ENCODE measurements around the gene SLC35F4.
"Not testable (repeated sequence)": the region's sequence is repeated elsewhere in the genome, so short reads cannot be mapped to it uniquely, and the experiment has no call there.

GRCh38 chr14:57752142-57752695 lies 113.7 kb downstream of the SLC35F4 start:
- not testable (repeated sequence) for TF ChIP-seq EZH2 (IDR thresholded peaks at IDR 0.05; ENCODE audit: borderline replicate concordance, insufficient read depth, low read length, poor library complexity, severe bottlenecking); RAD21 (conservative IDR thresholded peaks at IDR 0.05); EP300 (conservative IDR thresholded peaks at IDR 0.05; ENCODE audit: poor library complexity, severe bottlenecking); REST (IDR thresholded peaks at IDR 0.05; ENCODE audit: borderline replicate concordance)
- TF ChIP-seq, protein P1, sequence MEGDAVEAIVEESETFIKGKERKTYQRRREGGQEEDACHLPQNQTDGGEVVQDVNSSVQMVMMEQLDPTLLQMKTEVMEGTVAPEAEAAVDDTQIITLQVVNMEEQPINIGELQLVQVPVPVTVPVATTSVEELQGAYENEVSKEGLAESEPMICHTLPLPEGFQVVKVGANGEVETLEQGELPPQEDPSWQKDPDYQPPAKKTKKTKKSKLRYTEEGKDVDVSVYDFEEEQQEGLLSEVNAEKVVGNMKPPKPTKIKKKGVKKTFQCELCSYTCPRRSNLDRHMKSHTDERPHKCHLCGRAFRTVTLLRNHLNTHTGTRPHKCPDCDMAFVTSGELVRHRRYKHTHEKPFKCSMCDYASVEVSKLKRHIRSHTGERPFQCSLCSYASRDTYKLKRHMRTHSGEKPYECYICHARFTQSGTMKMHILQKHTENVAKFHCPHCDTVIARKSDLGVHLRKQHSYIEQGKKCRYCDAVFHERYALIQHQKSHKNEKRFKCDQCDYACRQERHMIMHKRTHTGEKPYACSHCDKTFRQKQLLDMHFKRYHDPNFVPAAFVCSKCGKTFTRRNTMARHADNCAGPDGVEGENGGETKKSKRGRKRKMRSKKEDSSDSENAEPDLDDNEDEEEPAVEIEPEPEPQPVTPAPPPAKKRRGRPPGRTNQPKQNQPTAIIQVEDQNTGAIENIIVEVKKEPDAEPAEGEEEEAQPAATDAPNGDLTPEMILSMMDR (IDR thresholded peaks at IDR 0.05; ENCODE audit: poor library complexity, severe bottlenecking) = not testable (repeated sequence)

All from neural cell (in vitro differentiated cells).